Neural crest cell (in vitro differentiated cells): ENCODE results near the gene LRRN3. TPM values are rescaled to one million over a fixed set of nuclear protein-coding genes. Genes with fewer than 3 reads are reported as not detected.

ENCODE experiments used
- DNase-seq: peaks from one replicate; pipeline ENCODE4 v3.0.0; 2021; ENCODE audit warnings: low read depth, mixed read lengths, low spot score
- H3K27ac Mint-ChIP-seq: one replicate; pipeline ENCODE4 v1.8.0; 2021; ENCODE audit warnings: mild to moderate bottlenecking, mixed read lengths; ENCODE audit not compliant: unreplicated experiment
- H3K27me3 Mint-ChIP-seq: 2 replicates; pipeline ENCODE4 v1.8.0; 2021; ENCODE audit warnings: low read depth, mild to moderate bottlenecking, mixed read lengths
- H3K36me3 Mint-ChIP-seq: 2 replicates; pipeline ENCODE4 v1.8.0; 2021; ENCODE audit warnings: low read depth, mild to moderate bottlenecking, mixed read lengths
- H3K4me1 Mint-ChIP-seq: 2 replicates; pipeline ENCODE4 v1.8.0; 2021; ENCODE audit warnings: mixed read lengths
- H3K4me3 Mint-ChIP-seq: one replicate; pipeline ENCODE4 v1.8.0; 2021; ENCODE audit warnings: mild to moderate bottlenecking, mixed read lengths
- H3K9me3 Mint-ChIP-seq: 2 replicates; pipeline ENCODE4 v1.8.0; 2021; ENCODE audit warnings: mixed read lengths
- total RNA-seq: library from RNA; stranded (reverse); gene quantifications from 2 replicates; pipeline ENCODE4 v1.2.1, GENCODE V29; 2021
- TF ChIP-seq, protein P1 (sequence below): fragments of 200-600 bp; sonication (generic); conservative IDR thresholded peaks from 2 replicates; pipeline ENCODE4 v1.5.0; 2021; ENCODE audit warnings: antibody characterized with exemption, mild to moderate bottlenecking

The LRRN3 gene
- total RNA-seq, 1 donor from 2014 or later = 7.1 TPM

DNA sequence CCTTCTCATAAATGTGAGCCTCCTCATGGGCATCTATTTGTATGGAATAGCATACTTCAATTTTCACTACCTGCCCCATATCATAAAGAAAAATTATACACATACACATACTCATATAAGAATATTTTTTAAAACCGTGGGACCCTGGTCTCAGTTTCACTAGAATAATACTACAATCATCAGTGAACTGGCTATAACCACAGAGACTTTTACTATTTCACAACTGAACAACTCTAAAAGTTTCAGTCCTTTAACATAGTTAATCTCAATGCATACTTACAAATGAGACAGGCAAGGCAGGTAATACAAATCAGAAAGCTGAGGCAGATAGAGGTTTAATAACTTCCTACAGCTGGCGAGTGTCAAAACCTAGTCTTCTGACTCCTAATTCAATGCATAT, 83.1 kb downstream of the LRRN3 start:
- Mint-ChIP-seq H3K36me3 (peaks cover 3% of the 10 kb centered on the region), H3K4me3 (no peak overlapping the region), H3K4me1 (no peaks in the 10 kb centered on the region), H3K9me3 (peaks cover 2% of the 10 kb centered on the region), H3K27ac (no peak overlapping the region), H3K27me3 (no peaks in the 10 kb centered on the region)
- TF ChIP-seq, protein P1, sequence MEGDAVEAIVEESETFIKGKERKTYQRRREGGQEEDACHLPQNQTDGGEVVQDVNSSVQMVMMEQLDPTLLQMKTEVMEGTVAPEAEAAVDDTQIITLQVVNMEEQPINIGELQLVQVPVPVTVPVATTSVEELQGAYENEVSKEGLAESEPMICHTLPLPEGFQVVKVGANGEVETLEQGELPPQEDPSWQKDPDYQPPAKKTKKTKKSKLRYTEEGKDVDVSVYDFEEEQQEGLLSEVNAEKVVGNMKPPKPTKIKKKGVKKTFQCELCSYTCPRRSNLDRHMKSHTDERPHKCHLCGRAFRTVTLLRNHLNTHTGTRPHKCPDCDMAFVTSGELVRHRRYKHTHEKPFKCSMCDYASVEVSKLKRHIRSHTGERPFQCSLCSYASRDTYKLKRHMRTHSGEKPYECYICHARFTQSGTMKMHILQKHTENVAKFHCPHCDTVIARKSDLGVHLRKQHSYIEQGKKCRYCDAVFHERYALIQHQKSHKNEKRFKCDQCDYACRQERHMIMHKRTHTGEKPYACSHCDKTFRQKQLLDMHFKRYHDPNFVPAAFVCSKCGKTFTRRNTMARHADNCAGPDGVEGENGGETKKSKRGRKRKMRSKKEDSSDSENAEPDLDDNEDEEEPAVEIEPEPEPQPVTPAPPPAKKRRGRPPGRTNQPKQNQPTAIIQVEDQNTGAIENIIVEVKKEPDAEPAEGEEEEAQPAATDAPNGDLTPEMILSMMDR = no peak
- DNase-seq = no peak

- no peaks in the 10 kb centered on the region for H3K4me1 Mint-ChIP-seq
- TF ChIP-seq, protein P1 = no peak
- H3K27me3 Mint-ChIP-seq = no peaks in the 10 kb centered on the region
- H3K9me3 Mint-ChIP-seq = peaks cover 2% of the 10 kb centered on the region
- H3K27ac Mint-ChIP-seq = no peak overlapping the region
- no peak overlapping the region for H3K4me3 Mint-ChIP-seq
- peaks cover 3% of the 10 kb centered on the region for H3K36me3 Mint-ChIP-seq
- DNase-seq = no peak
Measured at GRCh38 chr7:111174510-111174909, 83.6 kb downstream of the LRRN3 start.
